Superior temporal gyrus (tissue), 1 donor: Measurements from ENCODE around the gene LSM3.
"Not testable (repeated sequence)": the region's sequence is repeated elsewhere in the genome, so short reads cannot be mapped to it uniquely, and the experiment has no call there.

Experiments
- DNase-seq: peaks from one replicate; pipeline ENCODE4 v3.0.0-alpha.2; 2016; ENCODE audit errors: extremely low spot score

Gene LSM3

DNA sequence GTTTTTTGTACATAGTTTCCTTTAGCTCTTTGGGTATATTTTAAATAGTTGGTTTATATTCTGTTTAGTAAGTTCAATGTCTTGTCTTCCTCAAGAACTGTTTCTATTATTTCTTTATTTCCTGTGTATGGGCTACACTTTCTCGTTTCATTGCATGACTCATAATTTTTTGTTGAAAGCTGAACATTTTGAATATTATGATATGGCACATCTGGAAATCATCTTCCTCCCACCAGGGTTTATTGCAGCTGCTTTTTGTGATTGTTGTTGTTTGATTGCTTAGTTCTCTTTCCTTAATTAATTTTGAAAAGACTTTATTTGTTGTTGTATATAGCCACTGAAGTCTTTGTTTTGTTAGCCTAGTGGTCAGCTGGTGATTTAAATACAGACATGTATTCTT lies 43.8 kb downstream of the LSM3 start:
- DNase-seq, result no peak

GRCh38 chr3:14222900-14223594 lies 44.4 kb downstream of the LSM3 start:
- DNase-seq, result no peak

- DNase-seq, result no peak
These were observed 45.0 kb downstream of the LSM3 start for GRCh38 chr3:14223595-14223994.

GRCh38 chr3:14224895-14225294 lies 46.3 kb downstream of the LSM3 start:
- no peak for DNase-seq

DNA sequence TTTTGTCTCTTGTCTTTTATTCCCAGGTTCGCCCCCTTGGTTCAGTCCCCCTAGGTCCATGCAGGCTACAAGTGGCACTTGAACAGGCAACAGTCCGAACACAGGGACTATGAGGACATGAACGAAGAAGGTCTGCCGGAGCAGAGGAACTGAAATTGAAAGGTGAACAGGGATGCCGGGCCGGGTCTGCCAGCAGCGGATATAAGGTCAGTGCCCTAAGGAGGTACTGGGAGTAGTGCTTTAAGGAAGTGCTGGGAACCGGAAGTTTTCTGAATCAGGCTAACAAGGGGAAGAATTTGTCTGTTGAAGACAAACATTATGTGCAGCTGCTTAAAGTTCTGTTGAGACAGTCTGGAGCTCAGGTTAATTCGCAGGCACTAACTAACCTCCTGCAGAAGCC lies 46.8 kb downstream of the LSM3 start:
- no peak for DNase-seq

DNA sequence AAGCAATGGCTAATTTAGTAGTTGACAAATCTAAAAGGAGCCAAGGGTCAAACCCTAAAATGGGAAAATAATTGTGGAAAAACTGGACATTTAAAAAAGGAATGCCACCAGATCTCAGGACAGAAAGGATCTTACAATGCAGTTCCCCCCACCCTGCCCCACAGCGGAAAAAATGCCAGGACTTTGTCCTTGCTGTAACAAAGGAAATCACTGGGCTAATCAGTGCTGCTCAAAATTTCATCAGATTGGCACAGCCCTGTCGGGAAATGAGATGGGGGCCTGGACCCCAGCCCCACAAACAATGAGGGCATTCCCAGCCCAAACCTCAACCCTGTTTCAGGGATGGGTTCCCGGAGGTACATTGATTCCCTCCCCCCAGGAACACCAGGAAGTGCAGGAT lies 47.7 kb downstream of the LSM3 start:
- DNase-seq, result not testable (repeated sequence)

- no peak for DNase-seq
These were observed 49.2 kb downstream of the LSM3 start for GRCh38 chr3:14227856-14228255.

- no peak for DNase-seq
These were observed 50.3 kb downstream of the LSM3 start for GRCh38 chr3:14228681-14229470.

DNA sequence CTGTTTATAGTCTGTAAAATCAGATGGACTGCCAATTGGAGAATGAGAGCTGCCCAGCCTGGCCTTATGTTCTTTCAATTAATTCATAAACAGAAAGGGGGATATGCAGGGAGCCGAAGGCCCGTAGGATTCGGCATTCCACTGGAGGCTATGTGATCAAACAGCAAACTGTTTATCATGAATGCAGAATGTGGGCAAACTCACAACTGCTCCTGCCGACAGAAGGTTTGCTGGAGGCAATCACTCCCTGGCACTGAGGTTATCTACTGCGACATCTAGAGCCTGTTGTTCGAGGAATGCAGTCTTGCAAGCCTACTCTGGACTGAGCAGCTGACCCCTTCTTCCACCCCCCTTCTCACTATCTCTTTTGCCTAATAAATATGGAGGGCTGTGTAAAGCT lies 51.1 kb downstream of the LSM3 start:
- not testable (repeated sequence) for DNase-seq

DNA sequence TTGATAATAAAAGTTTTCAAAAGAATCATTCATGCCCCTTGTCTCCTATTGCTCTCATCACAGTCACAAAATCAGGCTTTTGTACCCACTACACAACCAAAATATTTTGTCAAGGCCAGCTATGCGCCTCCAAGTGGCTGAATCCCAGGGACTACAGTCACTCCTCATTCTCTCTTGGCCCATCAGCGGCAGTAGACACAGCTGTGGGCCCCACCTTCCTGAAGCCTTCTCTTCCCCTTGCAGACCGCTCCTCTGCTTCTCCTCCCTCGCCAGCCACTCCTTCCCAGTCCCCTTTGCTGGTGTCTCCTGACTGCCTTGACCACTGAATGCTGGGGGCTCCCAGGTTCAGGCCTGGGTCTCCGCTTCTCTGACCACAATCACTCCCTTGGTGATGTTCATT lies 52.1 kb downstream of the LSM3 start:
- DNase-seq, result no peak

- no peak for DNase-seq
These were observed 52.8 kb downstream of the LSM3 start for GRCh38 chr3:14231145-14231990.

DNA sequence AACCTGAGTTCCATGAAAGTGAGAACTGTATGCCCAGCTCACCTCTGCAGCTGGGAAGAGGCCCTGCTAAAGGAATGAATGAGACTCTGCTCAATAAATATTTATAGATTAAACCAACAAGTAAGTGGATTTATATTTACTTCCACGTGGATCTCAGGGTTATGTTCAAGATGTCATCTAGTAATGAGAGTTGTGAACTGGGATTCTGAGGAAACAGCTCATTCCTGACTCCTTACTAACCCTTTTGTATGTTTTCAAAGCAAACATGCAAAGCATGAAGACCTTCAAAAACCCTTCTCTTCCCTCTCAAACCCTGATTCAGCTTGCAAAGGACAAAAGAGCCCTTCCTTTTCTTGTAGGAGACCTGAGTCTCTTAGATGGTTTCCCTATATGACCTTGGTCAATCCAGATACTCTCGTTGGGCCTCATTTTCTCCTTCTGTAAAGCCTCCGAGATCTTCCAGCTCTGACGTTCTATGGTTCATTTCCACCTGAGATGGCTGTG lies 53.4 kb downstream of the LSM3 start:
- no peak for DNase-seq

- no peak for DNase-seq
These were observed 55.8 kb downstream of the LSM3 start for GRCh38 chr3:14234251-14235002.

DNA sequence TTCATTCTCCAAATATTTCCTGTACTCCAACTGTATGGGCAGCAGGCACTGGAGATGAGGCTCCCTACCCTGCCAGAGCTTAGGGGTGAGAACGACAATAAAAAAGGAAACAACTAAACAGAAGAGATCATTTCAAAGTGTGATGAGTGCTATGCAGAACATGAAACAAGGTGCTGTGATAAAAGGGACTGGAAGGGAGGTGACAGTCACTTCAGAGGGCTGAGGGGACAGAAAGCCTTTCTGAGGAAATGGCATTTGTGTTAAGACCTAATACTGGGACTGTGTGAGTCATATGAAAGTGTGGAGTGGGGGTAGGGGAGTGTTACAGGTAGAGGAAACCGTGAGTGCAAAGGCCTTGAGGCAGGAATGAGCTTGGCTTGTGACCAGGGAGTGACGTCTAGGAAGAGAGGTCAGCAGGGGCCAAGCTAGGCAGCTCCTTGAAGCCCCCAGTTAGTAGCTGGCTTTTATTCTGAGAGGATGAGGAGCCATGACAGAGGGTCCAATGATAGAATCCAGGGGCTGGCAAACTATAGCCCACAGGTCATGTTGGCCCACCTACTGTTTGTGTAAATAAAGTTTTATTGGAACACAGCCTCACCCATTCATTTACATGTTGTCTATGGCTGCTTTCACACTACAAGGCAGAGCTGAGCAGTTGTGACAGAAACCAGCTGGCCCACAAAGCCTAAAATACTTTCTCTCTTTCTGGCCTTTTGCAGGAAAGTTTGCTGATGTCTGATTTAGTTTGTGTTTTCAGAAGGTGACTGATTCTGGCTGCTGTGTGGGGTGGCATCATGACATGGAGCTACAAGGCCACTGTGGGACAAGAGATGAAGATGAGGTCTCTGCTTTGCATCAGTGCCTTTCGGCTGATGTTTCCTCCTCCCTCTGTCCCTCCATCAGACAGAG lies 56.6 kb downstream of the LSM3 start:
- DNase-seq, result no peak

GRCh38 chr3:14235912-14236295 lies 57.3 kb downstream of the LSM3 start:
- no peak for DNase-seq

DNA sequence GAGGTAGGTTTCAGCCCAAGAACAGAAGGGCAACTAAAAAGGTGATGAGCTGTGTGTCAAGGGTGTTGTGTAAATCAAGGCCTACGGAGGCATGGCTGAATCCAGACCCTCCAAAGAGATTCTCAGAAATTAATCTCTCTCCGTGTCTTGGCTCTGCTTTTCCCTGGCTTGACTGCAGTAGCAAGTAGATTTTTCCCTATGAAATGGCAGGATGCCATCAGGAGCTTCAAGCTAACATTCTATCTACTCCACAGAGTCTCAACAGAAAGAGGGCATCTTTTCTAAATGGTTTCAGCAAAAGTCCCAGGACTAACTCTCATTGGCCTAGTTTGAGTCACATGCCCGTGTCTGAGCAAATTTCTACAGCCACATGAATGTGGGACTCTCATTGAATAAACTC lies 58.3 kb downstream of the LSM3 start:
- no peak for DNase-seq

DNA sequence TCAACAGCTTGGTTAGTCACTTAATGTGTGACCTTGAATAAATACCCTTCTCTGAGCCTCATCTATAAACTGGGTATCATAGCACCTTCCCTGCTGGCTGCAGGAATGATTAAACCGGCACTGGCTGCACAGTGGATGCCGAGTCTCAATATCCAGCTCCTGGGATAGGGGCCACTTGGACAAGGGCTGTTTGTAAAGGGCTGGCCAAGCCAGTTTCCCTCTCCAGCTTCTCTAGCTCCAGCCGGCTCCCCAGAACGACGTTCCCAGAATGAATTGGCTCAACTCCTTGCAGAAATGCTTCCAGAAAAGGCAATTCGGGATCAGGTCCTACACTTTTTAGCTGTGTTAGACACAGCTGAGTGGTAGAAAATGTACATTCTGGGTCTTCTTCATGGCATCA lies 58.8 kb downstream of the LSM3 start:
- DNase-seq, result no peak

DNA sequence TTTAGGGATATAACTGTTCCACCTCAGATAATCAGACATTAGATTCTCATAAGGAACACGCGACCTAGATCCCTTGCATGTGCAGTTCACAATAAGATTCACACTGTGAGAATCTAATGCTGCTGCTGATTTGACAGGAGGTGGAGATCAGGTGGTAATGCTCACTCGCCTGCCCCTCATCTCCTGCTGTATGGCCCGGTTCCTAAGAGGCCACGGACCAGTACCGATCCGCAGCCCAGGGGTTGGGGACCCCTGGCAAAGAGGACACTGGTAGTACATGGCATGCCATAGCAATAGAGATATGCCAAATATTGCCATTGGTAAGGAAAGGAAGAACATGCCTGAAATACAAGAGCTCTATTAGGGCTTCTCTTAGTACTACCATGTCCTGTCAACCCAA lies 59.7 kb downstream of the LSM3 start:
- DNase-seq, result no peak

- DNase-seq, result no peak
These were observed 60.3 kb downstream of the LSM3 start for GRCh38 chr3:14238930-14239329.

DNA sequence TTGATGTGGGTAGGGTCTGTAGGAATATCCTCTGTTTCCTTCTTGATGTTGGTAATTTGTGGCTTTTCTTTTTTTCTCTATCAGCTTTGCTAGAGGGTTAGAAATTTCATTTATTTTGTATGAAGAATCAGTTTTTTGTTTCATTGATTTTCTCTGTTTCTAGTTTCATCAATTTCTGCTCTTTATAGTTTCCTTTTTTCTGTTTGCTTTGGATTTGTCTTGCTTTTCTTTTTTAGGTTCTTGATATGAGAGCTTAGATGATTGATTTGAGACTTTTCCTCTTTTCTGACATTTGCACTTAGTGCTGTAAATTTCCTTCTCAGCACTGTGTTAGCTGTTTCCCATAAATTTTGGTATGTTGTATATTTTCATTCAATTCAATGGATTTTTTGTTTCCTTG lies 61.3 kb downstream of the LSM3 start:
- DNase-seq, result no peak

GRCh38 chr3:14240366-14240765 lies 61.7 kb downstream of the LSM3 start:
- DNase-seq, result no peak
